Measurements from ENCODE around the gene RUSC1. TPM values are rescaled to one million over a fixed set of nuclear protein-coding genes. Genes with fewer than 3 reads are reported as not detected.
A peak's percentile ranks its signal among the peaks of the same experiment; 100 is the strongest.

The RUSC1 gene
- total RNA-seq (2022) (48.4 and 49.0 TPM in 2 replicates), Bru-seq, nascent RNA (percentile 52 among the genes with signal in this experiment), BruChase-seq, experiment 1, labeled RNA remaining after a 6-hour chase (percentile 74 among the genes with signal in this experiment), BruChase-seq, experiment 2, labeled RNA remaining after a 2-hour chase (percentile 70 among the genes with signal in this experiment)
- long read RNA-seq, transcript RUSC1-214 (8 exons, 1,700 nt) = minor isoform, 10 of 70 reads
- long read RNA-seq, transcript RUSC1-202 (9 exons, 2,503 nt) = minor isoform, 8 of 70 reads
- long read RNA-seq, transcript RUSC1-203 (9 exons, 1,968 nt) = major isoform, 20 of 70 reads
- long read RNA-seq, transcript RUSC1-201 (8 exons, 2,163 nt) = minor isoform, 6 of 70 reads
- long read RNA-seq, partial matches to known transcripts = 11 of 70 reads
- long read RNA-seq, other reads (novel, unspliced or antisense) = 15 of 70 reads

- BruUV-seq (replicated peaks) = no TSS peak
- TF ChIP-seq CTCF (IDR thresholded peaks at IDR 0.05; ENCODE audit: unreplicated experiment) = no peak
- CTCF ChIA-PET = interaction anchor here (3.3 kb wide), 1 partner anchor 70 kb away, joined by 44 read pairs; no protein-coding TSS in a partner anchor
- intact Hi-C loops (cut with micrococcal nuclease; ENCODE audit: unreplicated experiment) = no loop called here
- Mint-ChIP-seq H3K27ac (ENCODE audit: unreplicated experiment) (peak within 1 kb of the TSS; percentile 79), H3K4me1 (ENCODE audit: low read depth, unreplicated experiment) (peaks cover 39% of the 10 kb centered on the region), H3K9me3 (ENCODE audit: low read depth, unreplicated experiment) (no peaks in the 10 kb centered on the region), H3K27me3 (ENCODE audit: unreplicated experiment) (no peaks in the 10 kb centered on the region), H3K36me3 (ENCODE audit: insufficient read depth, unreplicated experiment) (peaks cover 92% of the 10 kb centered on the region), H3K4me3 (ENCODE audit: low read depth, unreplicated experiment) (peak within 1 kb of the TSS; percentile 90)
- no peak for DNase-seq
Measured at GRCh38 chr1:155320661-155321617, at the start of gene RUSC1. RUSC1 (plus strand) TSS chr1:155320894; CDS start chr1:155321774, 880 bp downstream.

GRCh38 chr1:155272466-155273342, 48.0 kb upstream of the RUSC1 start:
- Mint-ChIP-seq H3K4me3 (ENCODE audit: low read depth, unreplicated experiment) (peak overlapping the region; percentile 86), H3K27me3 (ENCODE audit: unreplicated experiment) (no peaks in the 10 kb centered on the region), H3K27ac (ENCODE audit: unreplicated experiment) (peak overlapping the region; percentile 55), H3K36me3 (ENCODE audit: insufficient read depth, unreplicated experiment) (peaks cover 73% of the 10 kb centered on the region), H3K4me1 (ENCODE audit: low read depth, unreplicated experiment) (peaks cover 17% of the 10 kb centered on the region), H3K9me3 (ENCODE audit: low read depth, unreplicated experiment) (no peaks in the 10 kb centered on the region)
- intact Hi-C loops (cut with micrococcal nuclease; ENCODE audit: unreplicated experiment) = no loop called here
- CTCF ChIA-PET = interaction anchor here (0.5 to 1.6 kb wide), 8 partner anchors 13 to 558 kb away, joined by 3 to 11 read pairs (median 5); partner anchors contain the start of genes FDPS and KRTCAP2
- no peak for DNase-seq
- TSS peak; percentile 74 for BruUV-seq (replicated peaks)
- TF ChIP-seq CTCF (IDR thresholded peaks at IDR 0.05; ENCODE audit: unreplicated experiment) = no peak

- peak; percentile 99 for DNase-seq
- no peaks in the 10 kb centered on the region for H3K27me3 Mint-ChIP-seq (ENCODE audit: unreplicated experiment)
- H3K4me3 Mint-ChIP-seq (ENCODE audit: low read depth, unreplicated experiment) = peak within 1 kb of the TSS; percentile 86
- no TSS peak for BruUV-seq (replicated peaks)
- peak within 1 kb of the TSS; percentile 55 for H3K27ac Mint-ChIP-seq (ENCODE audit: unreplicated experiment)
- no peak for TF ChIP-seq CTCF (IDR thresholded peaks at IDR 0.05; ENCODE audit: unreplicated experiment)
- intact Hi-C loops (cut with micrococcal nuclease; ENCODE audit: unreplicated experiment) = no loop called here
- no peaks in the 10 kb centered on the region for H3K9me3 Mint-ChIP-seq (ENCODE audit: low read depth, unreplicated experiment)
- CTCF ChIA-PET = interaction anchor here (0.5 to 1.6 kb wide), 10 partner anchors 14 to 559 kb away, joined by 3 to 11 read pairs (median 5); partner anchors contain the start of genes FDPS and KRTCAP2
- H3K36me3 Mint-ChIP-seq (ENCODE audit: insufficient read depth, unreplicated experiment) = peaks cover 70% of the 10 kb centered on the region
- peaks cover 22% of the 10 kb centered on the region for H3K4me1 Mint-ChIP-seq (ENCODE audit: low read depth, unreplicated experiment)
Measured at GRCh38 chr1:155273343-155274245, 47.1 kb upstream of the RUSC1 start, which contains the start of gene CLK2. CLK2 (minus strand) TSS chr1:155273504; CDS start chr1:155270977, 2,527 bp downstream.

All from Calu3 (cell line).